Measurements from ENCODE around the gene IZUMO1R. TPM values are rescaled to one million over a fixed set of nuclear protein-coding genes. Genes with fewer than 3 reads are reported as not detected.

Gene IZUMO1R
- total and polyA plus RNA-seq, 2 of the 8 experiments (the other 6 are each of a cell fraction or from before 2014, with no cell fraction given), result not detected

- Histone ChIP-seq H3K23ac (ENCODE audit: insufficient read length) (no peak overlapping the region), H3K23me2 (ENCODE audit: low read depth, low read length) (no peaks in the 10 kb centered on the region), H3K56ac (replicated peaks; ENCODE audit: insufficient read length, low read depth, low read length) (no peak overlapping the region), H4K5ac (ENCODE audit: insufficient read length, low read depth, low read length) (no peak overlapping the region), H4K8ac (ENCODE audit: extremely low read depth, insufficient read depth, low read length) (no peak overlapping the region), H4K91ac (replicated peaks; ENCODE audit: insufficient read length, low read length) (no peak overlapping the region), H3K79me2 (ENCODE audit: control insufficient read depth in 1 of 2, insufficient read depth in 2 of 2, low read length in 2 of 2) (no peaks in the 10 kb centered on the region), H3K14ac (ENCODE audit: insufficient read length) (no peak overlapping the region), H3K4me2 (ENCODE audit: insufficient read depth in 1 of 2, low read depth in 2 of 2, low read length in 2 of 2) (no peak overlapping the region), H3K36me3 (ENCODE audit: control insufficient read depth in 2 of 4, insufficient read depth in 4 of 4, low read length in 3 of 4) (no peaks in the 10 kb centered on the region), H3K27me3 (replicated peaks in 1 of 4; ENCODE audit: control insufficient read depth in 3 of 4, extremely low read depth in 1 of 4, insufficient read depth in 3 of 4, low read length in 3 of 4) (no peaks in the 10 kb centered on the region), H3K79me1 (ENCODE audit: low read depth, low read length) (no peaks in the 10 kb centered on the region), H3K9me3 (ENCODE audit: insufficient read depth in 2 of 2, low read depth in 1 of 2, low read length in 1 of 2) (no peaks in the 10 kb centered on the region), H2AFZ (ENCODE audit: low read length) (no peak overlapping the region), H2BK5ac (ENCODE audit: low read depth, low read length) (no peak overlapping the region), H3K18ac (ENCODE audit: extremely low read depth, low read length) (no peak overlapping the region), H2BK15ac (ENCODE audit: low read length) (no peak overlapping the region), H3K4ac (replicated peaks; ENCODE audit: insufficient read length, low read depth, low read length) (no peak overlapping the region), H3K4me1 (replicated peaks in 1 of 4; ENCODE audit: control insufficient read depth in 3 of 4, insufficient read depth in 4 of 4, low read length in 3 of 4) (no peaks in the 10 kb centered on the region), H3K27ac (ENCODE audit: low read depth, low read length) (no peak overlapping the region), H2AK5ac (ENCODE audit: low read depth, low read length) (no peak overlapping the region), H2BK120ac (replicated peaks; ENCODE audit: low read depth, low read length) (no peak overlapping the region), H2BK20ac (ENCODE audit: low read length) (no peak overlapping the region), H2BK12ac (ENCODE audit: low read depth, low read length) (no peak overlapping the region), H4K20me1 (replicated peaks in 1 of 2; ENCODE audit: control insufficient read depth in 1 of 2, insufficient read depth in 2 of 2, low read length in 2 of 2) (no peaks in the 10 kb centered on the region), H3K9ac (replicated peaks in 1 of 4; ENCODE audit: extremely low read depth in 1 of 4, low read depth in 3 of 4, low read length in 3 of 4) (no peak overlapping the region), H3K4me3 (ENCODE audit: extremely low read depth in 1 of 4, insufficient read depth in 2 of 4, low read depth in 3 of 4, low read length in 4 of 4) (no peak overlapping the region)
- TF ChIP-seq TAF7 (optimal IDR thresholded peaks at IDR 0.05; ENCODE audit: borderline replicate concordance, low read depth, low read length) (no peak), BACH1 (IDR thresholded peaks at IDR 0.05; ENCODE audit: low read length) (no peak), ATF2 (IDR thresholded peaks at IDR 0.05; ENCODE audit: low read length) (no peak), POU5F1 (IDR thresholded peaks at IDR 0.05; ENCODE audit: low read depth, low read length) (no peak), BCL11A (IDR thresholded peaks at IDR 0.05; ENCODE audit: low read depth in 2 of 2, low read length in 2 of 2) (no peak), GTF2F1 (IDR thresholded peaks at IDR 0.05; ENCODE audit: borderline replicate concordance, low read depth, low read length) (no peak), SAP30 (IDR thresholded peaks at IDR 0.05; ENCODE audit: insufficient read depth, insufficient replicate concordance, low read length) (no peak), TAF1 (IDR thresholded peaks at IDR 0.05; ENCODE audit: low read depth, low read length) (no peak), CTBP2 (IDR thresholded peaks at IDR 0.05; ENCODE audit: borderline replicate concordance, insufficient read depth, insufficient read length, low read length) (no peak)
- ChIA-PET CTCF (ENCODE audit: partially characterized antibody) (no interaction called here), POLR2A (ENCODE audit: partially characterized antibody) (no interaction called here)
- 98% methylated on average over 5 of the region's 5 CpGs; no CpG with 5 or more reads in 1 of the 2 experiments for WGBS, 2 experiments (ENCODE audit: extremely low coverage in 1 of 2, insufficient coverage in 1 of 2, insufficient read length in 1 of 2, insufficient replicate concordance in 2 of 2, low coverage in 1 of 2, low lambda C conversion rate in 2 of 2, missing lambda C conversion rate in 1 of 2)
- no peak for DNase-seq (ENCODE audit: low read depth in 1 of 2, low spot score in 2 of 2)
- no peak for FAIRE-seq
Measured at GRCh38 chr11:94276943-94277342, 27.4 kb upstream of the IZUMO1R start.

Data from H1 (cell line).